Suprapubic skin (tissue), 4 donors: Measurements from ENCODE around the gene COQ4. TPM values are rescaled to one million over a fixed set of nuclear protein-coding genes. Genes with fewer than 3 reads are reported as not detected.

Experiments used
- DNase-seq, 2 donors: peaks; one replicate each; pipeline ENCODE4 v3.0.0-alpha.2; 2019; ENCODE audit warnings: low spot score in 2 of 2
- H3K27ac ChIP-seq: fragments of 200-600 bp; sonication (generic); one replicate; pipeline ENCODE4 v1.5.1; 2019
- H3K27me3 ChIP-seq: fragments of 200-600 bp; sonication (generic); one replicate; pipeline ENCODE4 v1.5.1; 2019
- H3K36me3 ChIP-seq: fragments of 200-600 bp; sonication (generic); one replicate; pipeline ENCODE4 v1.5.1; 2019
- H3K4me1 ChIP-seq: fragments of 200-600 bp; sonication (generic); one replicate; pipeline ENCODE4 v1.5.1; 2019
- H3K4me3 ChIP-seq: fragments of 200-600 bp; sonication (generic); one replicate; pipeline ENCODE4 v1.5.1; 2019; ENCODE audit warnings: mild to moderate bottlenecking
- H3K9me3 ChIP-seq: fragments of 200-600 bp; sonication (generic); one replicate; pipeline ENCODE4 v1.5.1; 2019
- EP300 ChIP-seq: sonication (generic); formaldehyde crosslinking; IDR thresholded peaks from one replicate; pipeline ENCODE4 v1.6.1; 2017; ENCODE audit warnings: antibody characterized with exemption
- POLR2A ChIP-seq, 2 donors: fragments of 450-650 bp; IDR thresholded peaks; one replicate each; pipeline ENCODE4 v1.6.1; 2017; ENCODE audit warnings: antibody characterized with exemption in 2 of 2, mild to moderate bottlenecking in 2 of 2, moderate library complexity in 2 of 2
- POLR2AphosphoS5 ChIP-seq, 3 donors: sonication (generic); formaldehyde crosslinking; IDR thresholded peaks; one replicate each; pipeline ENCODE4 v1.6.1; 2017; ENCODE audit warnings: antibody characterized with exemption in 3 of 3
- WGBS: methylation state at CpG from one replicate; pipeline ENCODE4 v1.1.5; 2018; 5-methylcytosine and 5-hydroxymethylcytosine counted together
- total RNA-seq, 4 donors: library from RNA; depleted of rRNA; stranded (reverse); fragments of >200 nt; gene quantifications; one replicate each; pipeline ENCODE4 v1.1.0, GENCODE V29; 2016
- TF ChIP-seq, protein P1 (sequence below), 2 donors: fragments of 200-600 bp in 1 of 2; fragments of 450-650 bp in 1 of 2; sonication (generic) in 1 of 2; IDR thresholded peaks; one replicate each; pipeline ENCODE4 v1.5.1; 2016 to 2019; ENCODE audit warnings: antibody characterized with exemption in 2 of 2, mild to moderate bottlenecking in 1 of 2, moderate library complexity in 1 of 2

Gene COQ4
- total RNA-seq: 100 to 1,000 TPM in 3 of 4 donors, 10 to 100 TPM in 1; 73.3 to 119 (median 106) TPM

DNA sequence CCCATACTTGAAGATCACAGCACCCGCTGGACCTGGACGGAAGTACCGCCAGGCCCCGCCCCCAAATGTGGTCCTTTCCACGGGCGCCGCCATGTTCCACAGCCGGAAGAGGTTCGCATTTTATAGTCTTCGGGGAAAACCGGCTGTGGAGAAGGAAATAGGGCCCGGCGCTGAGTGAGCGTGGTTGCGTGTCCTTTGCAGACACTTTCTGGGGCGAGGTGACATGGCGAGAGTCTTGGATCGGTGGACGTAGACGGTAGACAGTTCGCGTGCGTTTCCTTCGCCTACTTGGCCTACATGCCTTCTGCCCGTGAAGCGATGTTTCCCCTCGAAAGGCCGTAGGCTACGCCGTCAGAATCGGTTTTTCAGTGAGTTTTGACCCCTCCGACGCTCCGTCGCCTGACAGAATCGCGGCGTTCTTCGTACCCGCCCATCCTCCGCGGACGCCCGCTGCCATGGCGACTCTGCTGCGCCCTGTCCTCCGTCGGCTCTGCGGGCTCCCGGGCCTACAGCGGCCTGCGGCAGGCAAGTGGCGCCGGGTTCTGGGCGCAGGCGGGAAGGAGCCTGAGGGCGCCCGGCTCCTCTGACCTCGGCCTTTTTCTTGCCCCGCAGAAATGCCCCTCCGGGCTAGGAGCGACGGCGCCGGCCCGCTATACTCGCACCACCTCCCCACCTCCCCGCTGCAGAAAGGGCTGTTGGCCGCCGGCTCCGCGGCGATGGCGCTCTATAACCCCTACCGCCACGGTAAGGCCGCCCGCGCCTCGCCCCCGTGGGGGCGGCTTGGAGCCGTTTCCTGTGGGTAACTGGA is at the start of gene COQ4, which contains the start of gene TRUB2:
COQ4 (plus strand) TSS at position 436 of the 808 bp plus-strand sequence; CDS start at position 456, 20 bp downstream.
TRUB2 (minus strand) TSS at position 44 of the 808 bp plus-strand sequence; CDS start at position 5, 39 bp downstream.
- Histone ChIP-seq H3K4me1 (peaks cover 48% of the 10 kb centered on the region), H3K27me3 (no peaks in the 10 kb centered on the region), H3K4me3 (peak within 1 kb of the TSS; percentile 89), H3K36me3 (peaks cover 43% of the 10 kb centered on the region), H3K27ac (peak within 1 kb of the TSS; percentile 86), H3K9me3 (no peaks in the 10 kb centered on the region)
- WGBS: under 1% methylated on average over 41 of the region's 83 CpGs
- peak; percentile 96 to 98 for DNase-seq
- TF ChIP-seq EP300: no peak
- peak; percentile 27 to 95 (median 94) for TF ChIP-seq POLR2AphosphoS5 (IDR thresholded peaks at IDR 0.05)

DNA sequence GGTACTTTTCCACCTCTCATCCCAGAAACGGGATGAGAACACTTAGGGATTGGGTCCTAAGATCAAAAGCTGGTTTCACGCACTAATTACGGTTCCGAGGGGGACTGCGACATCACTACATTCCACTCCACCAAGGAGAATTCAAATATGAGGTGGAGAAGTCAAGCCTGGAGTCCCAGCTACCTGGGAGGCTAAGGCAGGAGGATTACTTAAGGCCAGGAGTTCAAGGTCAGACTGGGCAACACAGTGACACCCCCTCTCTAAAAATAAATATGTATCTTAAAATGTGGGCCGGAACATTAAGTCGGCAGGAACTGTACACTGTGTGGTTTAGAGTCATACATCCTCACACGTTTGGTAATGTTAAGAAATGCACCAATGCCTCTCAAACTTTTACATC is 48.4 kb upstream of the COQ4 start:
- TF ChIP-seq, protein P1, sequence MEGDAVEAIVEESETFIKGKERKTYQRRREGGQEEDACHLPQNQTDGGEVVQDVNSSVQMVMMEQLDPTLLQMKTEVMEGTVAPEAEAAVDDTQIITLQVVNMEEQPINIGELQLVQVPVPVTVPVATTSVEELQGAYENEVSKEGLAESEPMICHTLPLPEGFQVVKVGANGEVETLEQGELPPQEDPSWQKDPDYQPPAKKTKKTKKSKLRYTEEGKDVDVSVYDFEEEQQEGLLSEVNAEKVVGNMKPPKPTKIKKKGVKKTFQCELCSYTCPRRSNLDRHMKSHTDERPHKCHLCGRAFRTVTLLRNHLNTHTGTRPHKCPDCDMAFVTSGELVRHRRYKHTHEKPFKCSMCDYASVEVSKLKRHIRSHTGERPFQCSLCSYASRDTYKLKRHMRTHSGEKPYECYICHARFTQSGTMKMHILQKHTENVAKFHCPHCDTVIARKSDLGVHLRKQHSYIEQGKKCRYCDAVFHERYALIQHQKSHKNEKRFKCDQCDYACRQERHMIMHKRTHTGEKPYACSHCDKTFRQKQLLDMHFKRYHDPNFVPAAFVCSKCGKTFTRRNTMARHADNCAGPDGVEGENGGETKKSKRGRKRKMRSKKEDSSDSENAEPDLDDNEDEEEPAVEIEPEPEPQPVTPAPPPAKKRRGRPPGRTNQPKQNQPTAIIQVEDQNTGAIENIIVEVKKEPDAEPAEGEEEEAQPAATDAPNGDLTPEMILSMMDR (IDR thresholded peaks at IDR 0.05): no peak
- TF ChIP-seq POLR2AphosphoS5 (IDR thresholded peaks at IDR 0.05): no peak
- TF ChIP-seq POLR2A (IDR thresholded peaks at IDR 0.05): no peak
- no peak for TF ChIP-seq EP300
- H3K27me3 ChIP-seq: no peaks in the 10 kb centered on the region
- H3K4me1 ChIP-seq: peaks cover 39% of the 10 kb centered on the region
- peaks cover 17% of the 10 kb centered on the region for H3K36me3 ChIP-seq
- no peak overlapping the region for H3K27ac ChIP-seq
- no peak for DNase-seq
- WGBS: 68% methylated on average over 8 of the region's 8 CpGs
- H3K4me3 ChIP-seq: peak overlapping the region; percentile 82
- no peaks in the 10 kb centered on the region for H3K9me3 ChIP-seq

DNA sequence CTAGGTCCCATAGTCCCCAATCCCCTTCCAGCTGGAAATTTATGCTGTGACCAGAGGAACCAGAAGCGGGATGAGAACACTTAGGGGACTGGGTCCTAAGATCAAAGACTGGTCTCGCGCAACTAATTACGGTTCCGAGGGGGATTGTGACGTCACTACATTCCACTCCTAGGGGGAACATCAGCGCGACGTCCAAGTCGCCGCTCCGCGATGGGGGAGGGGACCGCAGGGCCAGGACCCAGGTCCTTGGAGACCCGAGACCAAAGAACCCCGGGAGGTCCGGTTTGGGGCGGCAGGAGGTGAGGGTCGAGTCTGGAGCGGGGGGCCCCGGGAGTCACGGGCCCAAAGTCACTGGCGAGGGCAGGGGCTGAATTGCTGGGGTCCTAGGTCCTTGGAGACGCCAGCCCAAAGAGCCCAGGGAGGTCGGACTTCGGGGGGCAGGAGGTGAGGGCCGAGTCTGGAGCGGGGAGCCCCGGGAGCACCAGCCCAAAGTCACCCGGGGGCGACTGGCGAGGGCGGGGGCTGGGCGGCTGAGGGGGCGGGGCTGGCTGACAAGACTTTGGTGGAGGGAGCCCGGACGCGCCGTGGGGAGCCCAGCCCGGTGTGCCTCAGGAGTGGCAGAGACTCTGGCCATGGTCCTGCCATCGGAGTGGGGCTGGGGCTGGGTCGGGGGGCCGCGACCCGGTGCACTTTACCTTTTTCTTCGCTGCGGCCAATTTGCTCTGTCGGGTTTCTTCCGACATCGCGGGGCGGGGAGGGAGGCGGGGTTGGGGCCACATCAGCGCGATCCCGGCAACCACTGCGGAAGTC is 47.2 kb upstream of the COQ4 start, which contains the start of gene GOLGA2:
GOLGA2 (minus strand) TSS at position 810 of the 810 bp plus-strand sequence; CDS start at position 779, 31 bp downstream.
- Histone ChIP-seq H3K4me1 (peaks cover 43% of the 10 kb centered on the region), H3K9me3 (no peaks in the 10 kb centered on the region), H3K27ac (peak within 1 kb of the TSS; percentile 89), H3K4me3 (peak within 1 kb of the TSS; percentile 82), H3K27me3 (no peaks in the 10 kb centered on the region), H3K36me3 (peaks cover 17% of the 10 kb centered on the region)
- 0% methylated on average over 24 of the region's 57 CpGs for WGBS
- DNase-seq: no peak
- TF ChIP-seq, protein P1 (IDR thresholded peaks at IDR 0.05): no peak
- TF ChIP-seq EP300 (no peak), POLR2AphosphoS5 (IDR thresholded peaks at IDR 0.05) (no peak), POLR2A (IDR thresholded peaks at IDR 0.05) (no peak)

DNA sequence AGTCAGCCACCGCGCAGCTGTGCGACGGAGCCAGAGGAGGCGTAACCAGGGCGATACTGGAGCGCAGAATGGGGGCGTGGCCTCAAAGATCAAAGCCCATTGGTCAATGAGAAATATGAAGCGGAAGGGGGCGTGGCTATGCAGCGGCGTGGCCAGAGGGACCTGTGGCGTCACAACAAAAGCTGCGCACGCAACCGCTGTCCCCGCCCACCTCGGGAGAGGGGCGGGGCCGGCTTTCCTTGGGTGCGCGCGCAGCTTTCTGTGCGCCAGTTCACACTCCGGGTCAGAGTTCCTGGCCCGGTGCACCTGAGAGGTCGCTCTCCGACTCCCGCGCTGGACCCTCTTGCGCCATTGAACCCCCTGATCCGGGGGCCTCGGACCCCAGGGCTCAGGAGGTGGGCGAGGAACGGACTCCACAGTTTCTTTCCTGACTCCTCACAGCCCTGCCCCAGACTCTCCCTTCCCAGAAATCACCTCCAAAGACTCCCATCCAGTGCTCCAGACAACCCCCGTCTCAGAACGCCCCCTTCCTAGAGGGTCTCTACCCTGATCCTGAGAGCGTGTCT is 46.5 kb upstream of the COQ4 start, which contains the start of gene SWI5:
SWI5 (plus strand) TSS at position 269 of the 566 bp plus-strand sequence.
- Histone ChIP-seq H3K4me1 (peaks cover 43% of the 10 kb centered on the region), H3K36me3 (peaks cover 16% of the 10 kb centered on the region), H3K27me3 (no peaks in the 10 kb centered on the region)

More for the DNA sequence above, 46.5 kb upstream of the COQ4 start, which contains the start of gene SWI5:
- peak within 1 kb of the TSS; percentile 82 for H3K4me3 ChIP-seq
- H3K27ac ChIP-seq: peak within 1 kb of the TSS; percentile 89
- H3K9me3 ChIP-seq: no peaks in the 10 kb centered on the region
- TF ChIP-seq EP300: no peak
- TF ChIP-seq POLR2A (IDR thresholded peaks at IDR 0.05): peak; percentile 58 to 87
- peak; percentile 11 to 85 (median 14) for TF ChIP-seq POLR2AphosphoS5 (IDR thresholded peaks at IDR 0.05)
- TF ChIP-seq, protein P1 (IDR thresholded peaks at IDR 0.05): no peak
- WGBS: 0% methylated on average over 32 of the region's 38 CpGs
- peak; percentile 100 for DNase-seq
